CD4-positive, alpha-beta T cell treated with Interleukin-4 for 1 hour (primary cell): ENCODE data around the gene CAMK4.
"Not testable (repeated sequence)": the region's sequence is repeated elsewhere in the genome, so short reads cannot be mapped to it uniquely, and the experiment has no call there.

Experiments
- DNase-seq, 2 donors: peaks; one replicate each; pipeline ENCODE4 v3.0.0-alpha.2; 2020 to 2022

The CAMK4 gene

GRCh38 chr5:111229871-111230810 lies 6.0 kb downstream of the CAMK4 start:
- peak in 1 of 2 donors; percentile 84 for DNase-seq

- DNase-seq = peak in 1 of 2 donors; percentile 49
These were observed 6.9 kb downstream of the CAMK4 start for GRCh38 chr5:111231119-111231518.

- peak; percentile 46 to 55 for DNase-seq
These were observed 8.3 kb downstream of the CAMK4 start for GRCh38 chr5:111232311-111233051.

GRCh38 chr5:111233052-111233374 lies 8.8 kb downstream of the CAMK4 start:
- peak in 1 of 2 donors; percentile 53 for DNase-seq

GRCh38 chr5:111234125-111234524 lies 9.9 kb downstream of the CAMK4 start:
- DNase-seq = peak in 1 of 2 donors; percentile 49

GRCh38 chr5:111235635-111236034 lies 11.5 kb downstream of the CAMK4 start:
- no peak for DNase-seq

- no peak for DNase-seq
These were observed 12.2 kb downstream of the CAMK4 start for GRCh38 chr5:111236348-111236747.

GRCh38 chr5:111236995-111237394 lies 12.8 kb downstream of the CAMK4 start:
- DNase-seq = no peak

GRCh38 chr5:111237470-111237869 lies 13.3 kb downstream of the CAMK4 start:
- no peak for DNase-seq

- DNase-seq = no peak
These were observed 14.4 kb downstream of the CAMK4 start for GRCh38 chr5:111238431-111239225.

GRCh38 chr5:111241696-111242095 lies 17.5 kb downstream of the CAMK4 start:
- DNase-seq = no peak

GRCh38 chr5:111242606-111243005 lies 18.4 kb downstream of the CAMK4 start:
- DNase-seq = no peak

- DNase-seq = no peak
These were observed 19.1 kb downstream of the CAMK4 start for GRCh38 chr5:111243318-111243717.

- DNase-seq = no peak
These were observed 21.5 kb downstream of the CAMK4 start for GRCh38 chr5:111245654-111246053.

- DNase-seq = no peak
These were observed 22.3 kb downstream of the CAMK4 start for GRCh38 chr5:111246459-111246858.

GRCh38 chr5:111248571-111248970 lies 24.4 kb downstream of the CAMK4 start:
- no peak for DNase-seq

- no peak for DNase-seq
These were observed 27.7 kb downstream of the CAMK4 start for GRCh38 chr5:111251921-111252320.

- no peak for DNase-seq
These were observed 28.8 kb downstream of the CAMK4 start for GRCh38 chr5:111252799-111253545.

GRCh38 chr5:111254613-111255012 lies 30.4 kb downstream of the CAMK4 start:
- peak; percentile 63 to 83 for DNase-seq

- DNase-seq = no peak
These were observed 31.0 kb downstream of the CAMK4 start for GRCh38 chr5:111255169-111255568.

- no peak for DNase-seq
These were observed 31.9 kb downstream of the CAMK4 start for GRCh38 chr5:111256128-111256527.

- DNase-seq = not testable (repeated sequence)
These were observed 33.4 kb downstream of the CAMK4 start for GRCh38 chr5:111257610-111258009.
